Retinal pigment epithelial cell (primary cell): ENCODE measurements around the gene C5AR2.

Source experiments
- DNase-seq: peaks from one replicate; pipeline ENCODE4 v3.0.0-alpha.2; 2010; ENCODE audit warnings: low read depth
- H3K4me3 ChIP-seq: 2 replicates; pipeline ENCODE4 v1.5.1; 2011; ENCODE audit warnings: mild to moderate bottlenecking, low read length, control low read depth, moderate library complexity
- TF ChIP-seq, protein P1 (sequence below): conservative IDR thresholded peaks from 2 replicates; pipeline ENCODE4 v1.5.1; 2011; ENCODE audit warnings: low read depth, low read length, control low read depth, inconsistent platforms

C5AR2 gene

DNA sequence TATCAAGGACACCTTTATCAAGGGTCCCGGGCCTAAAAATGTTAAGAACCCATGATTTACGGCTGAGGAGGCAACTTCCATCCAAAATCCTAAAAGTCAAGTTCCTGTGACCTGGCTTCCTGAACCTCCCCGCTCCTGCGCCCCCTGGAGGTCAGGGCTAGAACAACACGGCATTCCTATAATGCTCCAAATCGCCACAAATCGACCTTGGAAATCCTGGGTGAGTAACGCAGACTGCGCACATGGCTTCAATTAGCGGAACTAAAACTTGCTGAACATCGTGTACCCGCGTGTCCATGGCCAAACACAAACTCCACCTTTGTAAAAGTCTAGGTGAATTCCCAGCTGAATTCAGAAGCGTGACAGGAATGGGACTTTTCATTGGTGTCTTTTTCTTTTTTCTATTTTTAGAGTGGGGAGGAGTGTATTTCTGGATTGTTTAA is 26.6 kb upstream of the C5AR2 start:
- no peak overlapping the region for H3K4me3 ChIP-seq
- no peak for DNase-seq
- TF ChIP-seq, protein P1, sequence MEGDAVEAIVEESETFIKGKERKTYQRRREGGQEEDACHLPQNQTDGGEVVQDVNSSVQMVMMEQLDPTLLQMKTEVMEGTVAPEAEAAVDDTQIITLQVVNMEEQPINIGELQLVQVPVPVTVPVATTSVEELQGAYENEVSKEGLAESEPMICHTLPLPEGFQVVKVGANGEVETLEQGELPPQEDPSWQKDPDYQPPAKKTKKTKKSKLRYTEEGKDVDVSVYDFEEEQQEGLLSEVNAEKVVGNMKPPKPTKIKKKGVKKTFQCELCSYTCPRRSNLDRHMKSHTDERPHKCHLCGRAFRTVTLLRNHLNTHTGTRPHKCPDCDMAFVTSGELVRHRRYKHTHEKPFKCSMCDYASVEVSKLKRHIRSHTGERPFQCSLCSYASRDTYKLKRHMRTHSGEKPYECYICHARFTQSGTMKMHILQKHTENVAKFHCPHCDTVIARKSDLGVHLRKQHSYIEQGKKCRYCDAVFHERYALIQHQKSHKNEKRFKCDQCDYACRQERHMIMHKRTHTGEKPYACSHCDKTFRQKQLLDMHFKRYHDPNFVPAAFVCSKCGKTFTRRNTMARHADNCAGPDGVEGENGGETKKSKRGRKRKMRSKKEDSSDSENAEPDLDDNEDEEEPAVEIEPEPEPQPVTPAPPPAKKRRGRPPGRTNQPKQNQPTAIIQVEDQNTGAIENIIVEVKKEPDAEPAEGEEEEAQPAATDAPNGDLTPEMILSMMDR: peak; percentile 99

DNA sequence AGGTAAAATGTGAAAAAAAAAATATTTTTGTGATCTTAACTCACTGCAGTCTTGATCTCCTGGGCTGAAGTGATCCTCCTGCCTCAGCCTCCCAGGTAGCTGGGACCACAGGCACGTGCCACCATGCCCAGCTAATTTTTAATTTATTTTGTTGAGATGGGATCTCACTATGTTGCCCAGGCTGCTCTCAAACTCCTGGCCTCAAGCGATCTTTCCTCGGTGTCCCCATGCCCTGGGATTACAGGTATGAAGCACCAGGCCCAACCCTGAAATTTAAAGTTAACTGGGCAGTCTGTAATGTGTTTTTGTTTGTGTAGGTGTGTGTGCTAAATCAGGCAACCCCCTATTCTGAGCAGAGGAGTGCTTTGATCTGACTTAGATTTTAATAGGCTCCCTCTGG is 25.7 kb upstream of the C5AR2 start:
- no peak overlapping the region for H3K4me3 ChIP-seq
- TF ChIP-seq, protein P1: no peak
- no peak for DNase-seq

DNA sequence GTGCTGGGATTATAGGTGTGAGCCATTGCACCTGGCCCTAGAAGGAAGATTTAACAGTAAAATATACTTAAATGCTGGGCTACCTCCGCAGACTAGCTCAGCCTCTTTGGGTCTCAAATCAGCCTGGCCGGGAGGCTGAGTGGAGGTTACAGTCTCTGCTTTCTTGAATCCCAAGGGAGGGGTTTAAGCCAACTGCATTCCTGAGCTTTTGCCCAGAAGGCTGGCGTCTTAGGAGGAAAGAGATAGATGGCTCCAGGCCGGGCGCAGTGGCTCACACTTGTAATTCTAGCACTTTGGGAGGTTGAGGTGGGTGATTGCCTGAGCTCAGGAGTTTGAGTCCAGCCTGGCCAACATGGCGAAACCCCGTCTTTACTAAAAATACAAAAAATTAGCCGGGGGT is 22.9 kb upstream of the C5AR2 start:
- no peak for DNase-seq
- TF ChIP-seq, protein P1: no peak
- H3K4me3 ChIP-seq: no peak overlapping the region

DNA sequence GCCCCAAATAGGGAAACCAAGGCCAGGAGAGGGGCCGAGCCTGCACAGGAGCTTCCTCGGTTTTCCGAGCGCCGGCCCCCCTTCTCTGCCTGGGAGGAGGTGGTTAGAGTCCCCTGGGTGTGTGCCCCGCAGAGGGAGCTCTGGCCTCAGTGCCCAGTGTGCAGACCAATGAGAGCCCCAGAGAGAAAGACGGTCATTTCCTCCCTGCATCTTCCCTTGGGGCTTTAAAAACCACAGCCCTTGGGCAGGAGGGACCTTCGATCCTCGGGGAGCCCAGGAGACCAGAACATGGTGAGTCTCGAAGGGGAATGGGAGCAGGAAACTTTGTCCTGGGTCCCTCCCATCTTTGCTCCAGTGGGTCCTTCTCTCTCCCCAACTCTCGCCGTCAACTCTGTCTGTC is 22.4 kb upstream of the C5AR2 start, which contains the start of gene C5AR1:
Gene C5AR1 (plus strand): TSS at position 254 of the 400 bp plus-strand sequence. CDS start 35 bp downstream, at position 289.
- TF ChIP-seq, protein P1: no peak
- no peak for DNase-seq
- H3K4me3 ChIP-seq: no peak within 1 kb of the TSS

DNA sequence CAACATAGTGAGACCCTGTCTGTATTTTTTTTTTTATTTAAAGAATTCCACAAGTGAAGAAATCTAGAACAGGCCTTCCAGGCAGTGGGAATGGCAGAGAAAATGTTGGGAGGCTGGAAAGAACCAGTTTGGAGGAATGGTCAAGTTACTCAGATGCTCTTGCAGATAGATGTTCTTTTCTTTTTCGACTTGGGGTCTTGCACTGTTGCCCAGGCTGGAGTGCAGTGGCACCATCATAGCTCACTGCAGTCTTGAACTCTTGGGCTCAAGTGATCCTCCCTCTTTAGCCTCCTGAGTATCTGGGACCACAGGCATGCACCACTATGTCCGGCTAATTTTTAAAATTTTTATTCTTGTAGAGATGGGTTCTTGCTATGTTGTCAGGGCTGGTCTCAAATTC is 21.7 kb upstream of the C5AR2 start:
- TF ChIP-seq, protein P1: no peak
- no peak for DNase-seq
- no peak overlapping the region for H3K4me3 ChIP-seq

DNA sequence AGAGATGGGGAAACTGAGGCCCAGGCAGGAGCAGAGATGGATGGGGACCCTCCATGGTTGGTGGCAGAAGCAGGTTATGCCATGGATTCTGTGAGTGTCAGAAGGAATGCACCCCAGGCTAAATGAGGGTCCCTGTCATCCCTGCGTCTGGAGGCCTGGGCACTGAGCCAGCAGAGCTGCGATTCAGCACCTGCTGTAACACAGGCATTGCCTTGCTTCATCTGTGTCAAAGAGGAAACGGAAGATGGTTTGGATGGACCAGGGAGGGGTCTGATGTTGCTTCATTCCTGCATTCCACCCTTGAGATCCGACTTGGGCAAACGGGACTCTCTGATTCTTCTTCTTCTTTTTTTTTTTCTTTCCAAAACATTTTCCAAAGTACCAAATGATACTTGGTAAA is 21.2 kb upstream of the C5AR2 start:
- TF ChIP-seq, protein P1: no peak
- no peak for DNase-seq
- no peak overlapping the region for H3K4me3 ChIP-seq

DNA sequence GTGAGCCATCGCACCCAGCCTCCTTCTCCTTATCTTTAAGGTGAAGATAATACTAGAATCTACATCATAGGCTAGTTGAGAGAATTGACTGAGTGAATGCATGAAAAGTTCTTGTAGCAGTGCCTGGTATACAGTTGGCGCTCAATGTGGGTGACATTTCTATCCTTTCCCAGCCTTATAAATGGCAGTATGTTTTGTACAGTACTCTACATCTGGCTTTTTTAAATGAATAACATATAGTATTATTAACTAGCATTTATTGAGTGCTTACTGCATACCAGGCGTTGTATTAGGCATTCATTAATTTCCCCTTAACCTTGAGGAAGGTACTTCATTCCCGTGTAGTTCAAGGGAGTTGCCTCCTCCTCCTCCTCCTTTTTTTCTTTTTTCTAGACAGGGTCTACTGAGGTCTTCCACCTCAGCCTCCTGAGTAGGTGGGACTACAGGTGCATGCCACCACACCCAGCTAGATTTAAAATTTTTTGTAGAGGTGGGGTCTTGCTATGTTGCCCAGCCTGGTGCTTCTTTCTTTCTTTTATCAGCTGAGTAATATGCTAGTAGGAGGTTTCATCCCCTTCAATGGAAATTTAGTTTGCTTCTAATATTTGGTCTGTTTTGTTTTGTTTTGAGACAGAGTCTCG is 19.5 kb upstream of the C5AR2 start:
- TF ChIP-seq, protein P1: no peak
- DNase-seq: no peak
- no peak overlapping the region for H3K4me3 ChIP-seq
